GM10266 (cell line): ENCODE measurements around the gene HCFC1.
"Not testable (repeated sequence)": the region's sequence is repeated elsewhere in the genome, so short reads cannot be mapped to it uniquely, and the experiment has no call there.

Source experiments
- DNase-seq: peaks from one replicate; pipeline ENCODE4 v3.0.0; 2012; ENCODE audit errors: extremely low spot score
- TF ChIP-seq, protein P1 (sequence below): IDR thresholded peaks from 2 replicates; pipeline ENCODE4 v1.5.1; 2012; ENCODE audit warnings: mild to moderate bottlenecking, low read depth; ENCODE audit not compliant: control insufficient read depth, insufficient read depth; ENCODE audit errors: missing control alignments

The HCFC1 gene

DNA sequence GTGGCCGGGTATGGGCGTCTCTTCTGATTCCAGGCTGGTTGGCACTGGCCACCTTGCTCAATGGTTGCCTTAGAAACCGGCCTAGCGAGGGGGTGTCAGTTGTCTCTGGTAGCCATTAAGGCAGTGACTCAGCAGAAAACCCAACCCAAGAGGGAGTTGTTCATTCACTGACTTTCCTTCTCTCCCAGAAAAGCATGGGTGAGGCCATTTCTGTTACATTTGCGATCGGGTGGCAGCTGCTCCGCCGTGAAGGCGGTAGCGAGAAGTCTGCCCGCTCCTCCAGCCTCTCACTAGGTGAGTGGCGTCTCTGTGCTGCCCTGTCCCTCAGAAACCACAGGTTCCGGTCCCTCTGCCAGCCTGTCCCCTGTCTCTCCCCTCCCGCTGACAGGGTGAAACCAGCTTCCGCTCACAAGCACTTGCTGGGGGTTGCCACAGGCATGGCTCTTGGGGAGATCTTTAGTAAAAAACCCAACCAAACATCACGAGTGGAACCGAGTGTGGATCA, 30.6 kb upstream of the HCFC1 start:
- TF ChIP-seq, protein P1, sequence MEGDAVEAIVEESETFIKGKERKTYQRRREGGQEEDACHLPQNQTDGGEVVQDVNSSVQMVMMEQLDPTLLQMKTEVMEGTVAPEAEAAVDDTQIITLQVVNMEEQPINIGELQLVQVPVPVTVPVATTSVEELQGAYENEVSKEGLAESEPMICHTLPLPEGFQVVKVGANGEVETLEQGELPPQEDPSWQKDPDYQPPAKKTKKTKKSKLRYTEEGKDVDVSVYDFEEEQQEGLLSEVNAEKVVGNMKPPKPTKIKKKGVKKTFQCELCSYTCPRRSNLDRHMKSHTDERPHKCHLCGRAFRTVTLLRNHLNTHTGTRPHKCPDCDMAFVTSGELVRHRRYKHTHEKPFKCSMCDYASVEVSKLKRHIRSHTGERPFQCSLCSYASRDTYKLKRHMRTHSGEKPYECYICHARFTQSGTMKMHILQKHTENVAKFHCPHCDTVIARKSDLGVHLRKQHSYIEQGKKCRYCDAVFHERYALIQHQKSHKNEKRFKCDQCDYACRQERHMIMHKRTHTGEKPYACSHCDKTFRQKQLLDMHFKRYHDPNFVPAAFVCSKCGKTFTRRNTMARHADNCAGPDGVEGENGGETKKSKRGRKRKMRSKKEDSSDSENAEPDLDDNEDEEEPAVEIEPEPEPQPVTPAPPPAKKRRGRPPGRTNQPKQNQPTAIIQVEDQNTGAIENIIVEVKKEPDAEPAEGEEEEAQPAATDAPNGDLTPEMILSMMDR = no peak
- DNase-seq = no peak

GRCh38 chrX:154000051-154000450, 28.4 kb upstream of the HCFC1 start:
- no peak for DNase-seq
- TF ChIP-seq, protein P1 = no peak

DNA sequence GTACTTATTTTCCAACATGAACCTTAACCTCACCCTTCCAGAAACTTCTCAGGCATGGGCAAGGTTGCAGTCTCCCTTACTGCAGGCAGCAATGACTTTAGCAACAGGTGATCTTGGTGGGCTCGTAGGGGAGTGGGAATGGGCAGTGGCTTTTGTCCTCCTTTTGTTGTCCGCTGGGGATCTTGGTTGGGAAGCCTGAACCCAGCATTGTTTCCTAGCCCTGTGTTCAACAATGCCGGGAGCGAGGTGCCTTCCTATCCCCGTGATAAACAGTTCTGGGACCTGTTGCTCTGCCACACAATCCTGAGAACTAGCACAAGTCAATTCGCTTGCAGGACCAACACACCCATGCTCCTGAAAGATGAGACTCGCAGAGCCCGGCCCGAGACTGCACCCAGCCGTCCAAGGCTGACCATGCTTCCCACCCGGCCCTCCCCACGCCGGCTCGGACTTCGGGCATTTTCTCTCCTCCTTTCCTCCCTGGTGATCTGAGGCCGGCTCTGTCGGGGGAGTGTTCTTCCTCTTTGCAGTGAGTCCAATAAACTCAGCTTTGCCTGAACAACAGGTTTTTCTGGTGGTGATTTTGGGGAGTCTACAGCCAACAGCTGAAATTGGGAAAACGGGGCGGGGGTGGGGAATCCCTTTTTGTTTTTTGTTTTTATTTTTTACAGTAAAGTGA, 27.9 kb upstream of the HCFC1 start:
- TF ChIP-seq, protein P1 = no peak
- DNase-seq = no peak

GRCh38 chrX:153995504-153995903, 23.9 kb upstream of the HCFC1 start:
- TF ChIP-seq, protein P1 = no peak
- DNase-seq = no peak

DNA sequence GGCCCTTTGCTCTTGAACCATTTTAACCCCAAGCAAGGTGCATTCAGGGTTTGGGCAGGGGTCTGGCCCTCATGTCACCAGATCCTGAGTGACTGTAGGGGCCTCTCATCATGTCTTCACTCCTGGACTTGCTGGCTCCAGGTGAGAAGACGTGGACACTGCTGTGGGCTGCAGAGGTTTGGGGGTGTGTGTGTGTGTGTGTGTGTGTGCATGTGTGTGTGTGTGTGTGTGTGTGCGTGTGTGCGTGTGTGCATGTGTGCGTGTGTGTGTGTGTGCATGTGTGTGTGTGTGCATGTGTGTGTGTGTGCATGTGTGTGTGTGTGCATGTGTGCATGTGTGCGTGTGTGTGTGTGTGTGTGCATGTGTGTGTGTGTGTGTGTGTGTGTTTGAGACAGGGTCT, 22.8 kb upstream of the HCFC1 start:
- DNase-seq = not testable (repeated sequence)

GRCh38 chrX:153993978-153994377, 22.4 kb upstream of the HCFC1 start:
- TF ChIP-seq, protein P1 = no peak

DNA sequence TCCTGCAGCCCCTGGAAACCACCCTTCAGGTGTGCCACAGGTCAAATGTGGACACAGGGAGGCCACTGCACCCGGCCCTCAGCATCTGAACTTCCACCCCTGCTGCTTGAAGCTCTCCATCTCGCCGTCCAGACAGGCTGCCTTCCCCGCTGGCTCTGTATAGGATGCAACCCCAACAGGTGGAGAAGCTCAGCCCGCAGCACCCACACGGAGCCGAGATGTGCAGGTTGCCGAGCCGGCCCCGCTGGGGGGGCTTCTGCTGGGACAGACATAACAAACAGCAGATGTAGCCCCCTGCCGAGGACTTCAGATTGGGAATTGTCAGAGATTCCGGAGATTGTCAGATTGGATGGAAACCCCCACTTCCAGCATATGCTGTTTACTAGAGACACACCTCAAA, 21.5 kb upstream of the HCFC1 start:
- DNase-seq = no peak
- TF ChIP-seq, protein P1 = no peak

More at GRCh38 chrX:153993978-153994377, 22.4 kb upstream of the HCFC1 start:
- DNase-seq = no peak

DNA sequence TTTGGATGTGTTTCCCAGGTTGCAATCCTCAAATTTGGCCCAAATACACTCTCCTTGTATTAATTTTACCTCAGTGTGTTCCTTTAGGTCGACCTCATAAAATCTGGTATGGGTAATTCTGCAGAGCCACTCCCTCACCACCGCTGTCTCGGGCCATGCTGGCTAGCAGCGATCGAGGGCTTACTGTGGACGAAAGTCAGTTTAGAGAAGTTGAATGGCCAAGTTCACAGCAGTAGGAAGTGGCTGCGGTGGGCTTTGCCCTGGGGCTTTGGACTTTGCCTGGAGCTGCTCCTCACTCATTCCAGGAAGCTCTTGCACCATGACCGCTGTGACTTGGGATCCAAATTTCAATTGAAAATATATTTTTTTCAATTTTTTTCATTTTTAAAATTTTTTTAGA, 20.6 kb upstream of the HCFC1 start:
- DNase-seq = no peak
- TF ChIP-seq, protein P1 = no peak
